GM18526 (cell line): Measurements from ENCODE around the gene TMEM69.

Source experiments
- POLR2A ChIP-seq: IDR thresholded peaks from 3 replicates; pipeline ENCODE4 v1.6.1; 2011; ENCODE audit not compliant: insufficient read length; ENCODE audit errors: extremely low read depth

TMEM69 gene

GRCh38 chr1:45713711-45714110 lies 25.7 kb downstream of the TMEM69 start:
- no peak for TF ChIP-seq POLR2A

DNA sequence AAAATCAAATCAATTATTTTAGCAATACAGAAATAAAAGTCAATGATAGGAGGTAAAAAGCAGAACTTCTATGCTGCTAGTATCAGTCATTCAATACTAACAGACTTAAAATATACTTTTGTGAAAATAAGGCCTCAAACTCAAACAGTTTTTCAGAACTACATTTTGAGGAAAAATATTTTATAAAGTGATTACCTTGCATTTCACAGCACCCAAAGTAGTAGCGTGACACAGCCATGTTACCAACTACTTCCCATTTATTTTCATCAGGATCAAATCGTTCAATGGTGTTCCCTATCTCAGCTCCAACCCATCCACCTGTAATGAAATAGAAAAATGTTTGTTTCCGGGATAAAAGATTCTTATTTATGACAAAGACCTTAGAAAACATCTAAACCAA lies 28.7 kb downstream of the TMEM69 start:
- TF ChIP-seq POLR2A, result no peak

- no peak for TF ChIP-seq POLR2A
Measured at GRCh38 chr1:45718289-45718688, 30.3 kb downstream of the TMEM69 start.

DNA sequence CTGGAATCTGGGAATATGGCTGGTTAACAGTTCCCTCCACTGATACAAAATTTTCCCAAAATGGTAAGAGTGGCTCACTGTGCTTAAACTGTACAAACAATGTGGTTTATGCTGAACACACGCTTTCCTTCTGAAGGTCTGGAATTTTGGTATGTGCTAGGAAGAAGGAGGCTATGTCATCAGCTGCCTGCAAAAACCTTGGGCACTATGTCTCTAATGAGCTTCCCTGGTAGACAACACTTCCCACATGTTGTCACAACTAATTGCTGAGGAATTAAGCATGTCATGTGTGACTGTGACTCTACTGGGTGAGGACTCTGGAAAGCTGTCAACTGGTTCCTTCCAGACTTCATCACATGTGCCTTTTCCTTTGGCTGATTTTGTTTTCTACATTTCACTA lies 33.2 kb downstream of the TMEM69 start:
- no peak for TF ChIP-seq POLR2A

DNA sequence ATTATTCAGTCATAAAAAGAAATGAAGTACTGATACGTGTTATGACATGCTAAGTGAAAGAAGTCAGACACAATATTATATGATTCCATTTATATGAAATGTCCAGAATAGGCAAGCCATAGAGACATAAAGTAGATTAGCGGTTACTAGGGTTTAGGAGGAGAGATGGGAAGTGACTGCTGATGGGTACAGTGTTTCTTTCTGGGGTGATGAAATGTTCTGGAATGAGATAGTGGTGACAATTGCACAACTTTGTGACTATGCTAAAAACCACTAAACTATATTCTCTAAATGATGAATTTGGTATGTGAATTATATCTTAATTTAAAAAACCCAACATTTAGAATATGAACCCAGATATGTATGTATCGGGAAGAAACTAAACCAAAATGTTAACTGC lies 34.8 kb downstream of the TMEM69 start:
- TF ChIP-seq POLR2A, result no peak

DNA sequence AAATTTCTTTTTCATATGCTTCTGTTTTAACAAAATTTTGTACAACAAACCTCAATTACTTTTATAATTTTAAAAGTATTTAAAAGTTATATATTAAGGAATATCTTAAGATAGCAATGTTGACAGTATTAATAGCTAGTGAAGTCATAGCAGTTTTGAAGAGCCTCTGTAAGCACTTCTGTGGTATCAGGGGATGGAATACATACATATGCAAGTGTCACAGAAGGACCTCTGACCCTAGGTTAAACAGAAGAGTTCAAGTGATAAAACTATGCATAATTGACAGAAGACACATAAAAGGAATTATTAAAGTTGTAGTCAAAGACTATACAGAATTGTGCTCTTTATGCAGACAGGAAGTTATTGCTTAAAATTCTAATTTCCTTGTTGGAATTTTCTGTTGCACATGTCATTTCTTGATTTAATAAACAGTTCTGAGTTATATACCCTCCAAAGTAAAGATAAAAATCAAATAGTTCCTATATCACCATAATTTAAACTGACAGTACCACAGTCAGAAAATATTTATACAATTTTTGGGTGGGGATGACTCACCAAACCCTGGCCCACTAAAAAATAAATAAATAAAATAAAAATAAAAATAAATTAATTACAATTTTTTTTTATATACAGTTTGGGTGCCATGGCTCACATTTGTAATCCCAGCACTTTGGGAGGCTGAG lies 35.4 kb downstream of the TMEM69 start:
- TF ChIP-seq POLR2A, result no peak

GRCh38 chr1:45730075-45730779 lies 42.2 kb downstream of the TMEM69 start:
- TF ChIP-seq POLR2A, result no peak

GRCh38 chr1:45730780-45731319 lies 42.9 kb downstream of the TMEM69 start:
- TF ChIP-seq POLR2A, result no peak

DNA sequence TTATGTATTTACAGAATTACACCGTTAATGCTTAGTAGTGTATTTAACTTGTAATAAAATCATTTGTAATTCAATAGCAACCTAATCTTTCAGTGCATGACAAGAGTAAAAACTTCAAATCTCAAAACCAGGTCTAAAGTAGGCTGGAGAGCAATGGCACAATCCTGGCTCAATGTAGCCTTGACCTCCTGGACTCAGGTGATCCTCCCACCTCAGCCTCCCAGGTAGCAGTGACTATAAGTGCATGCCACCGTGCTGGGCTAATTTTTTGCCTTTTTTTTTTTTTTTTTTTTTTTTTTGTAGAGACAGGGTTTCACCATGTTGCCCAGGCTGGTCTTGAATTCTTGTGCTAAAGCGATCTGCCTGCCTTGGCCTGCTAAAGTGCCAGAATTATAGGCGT lies 51.2 kb downstream of the TMEM69 start:
- TF ChIP-seq POLR2A, result no peak
